ENCODE results near the gene COX10.

DNA sequence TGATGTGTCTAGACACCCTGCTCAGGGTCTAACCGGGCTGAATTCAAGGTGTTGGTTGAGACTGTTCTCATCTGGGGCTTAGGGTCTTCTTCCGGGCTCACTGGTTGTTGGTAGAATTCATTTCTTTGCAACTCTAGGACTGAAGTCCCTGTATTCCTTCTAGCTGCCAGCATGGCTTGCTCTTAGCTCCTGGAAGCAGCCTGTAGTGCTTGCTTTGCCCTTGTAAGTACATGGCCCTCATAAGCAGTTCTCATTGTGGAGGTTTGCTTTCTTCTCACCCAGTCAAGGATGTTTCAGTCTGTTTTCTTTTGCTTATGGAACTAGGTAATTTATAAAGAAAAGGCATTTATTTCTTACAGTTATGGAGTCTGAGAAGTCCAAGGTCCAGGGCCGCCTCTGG, 26.3 kb downstream of the COX10 start:
- TF ChIP-seq POLR2AphosphoS5 (IDR thresholded peaks at IDR 0.05; ENCODE audit: low read depth, low read length) (no peak), SIN3A (IDR thresholded peaks at IDR 0.05; ENCODE audit: borderline replicate concordance, insufficient read depth, low read length) (no peak), TAF1 (IDR thresholded peaks at IDR 0.05; ENCODE audit: borderline replicate concordance, insufficient read depth, low read length) (no peak), FOXP2 (optimal IDR thresholded peaks at IDR 0.05; ENCODE audit: borderline replicate concordance, extremely low read depth, extremely low read length, insufficient read depth) (no peak)
- TF ChIP-seq, protein P1, sequence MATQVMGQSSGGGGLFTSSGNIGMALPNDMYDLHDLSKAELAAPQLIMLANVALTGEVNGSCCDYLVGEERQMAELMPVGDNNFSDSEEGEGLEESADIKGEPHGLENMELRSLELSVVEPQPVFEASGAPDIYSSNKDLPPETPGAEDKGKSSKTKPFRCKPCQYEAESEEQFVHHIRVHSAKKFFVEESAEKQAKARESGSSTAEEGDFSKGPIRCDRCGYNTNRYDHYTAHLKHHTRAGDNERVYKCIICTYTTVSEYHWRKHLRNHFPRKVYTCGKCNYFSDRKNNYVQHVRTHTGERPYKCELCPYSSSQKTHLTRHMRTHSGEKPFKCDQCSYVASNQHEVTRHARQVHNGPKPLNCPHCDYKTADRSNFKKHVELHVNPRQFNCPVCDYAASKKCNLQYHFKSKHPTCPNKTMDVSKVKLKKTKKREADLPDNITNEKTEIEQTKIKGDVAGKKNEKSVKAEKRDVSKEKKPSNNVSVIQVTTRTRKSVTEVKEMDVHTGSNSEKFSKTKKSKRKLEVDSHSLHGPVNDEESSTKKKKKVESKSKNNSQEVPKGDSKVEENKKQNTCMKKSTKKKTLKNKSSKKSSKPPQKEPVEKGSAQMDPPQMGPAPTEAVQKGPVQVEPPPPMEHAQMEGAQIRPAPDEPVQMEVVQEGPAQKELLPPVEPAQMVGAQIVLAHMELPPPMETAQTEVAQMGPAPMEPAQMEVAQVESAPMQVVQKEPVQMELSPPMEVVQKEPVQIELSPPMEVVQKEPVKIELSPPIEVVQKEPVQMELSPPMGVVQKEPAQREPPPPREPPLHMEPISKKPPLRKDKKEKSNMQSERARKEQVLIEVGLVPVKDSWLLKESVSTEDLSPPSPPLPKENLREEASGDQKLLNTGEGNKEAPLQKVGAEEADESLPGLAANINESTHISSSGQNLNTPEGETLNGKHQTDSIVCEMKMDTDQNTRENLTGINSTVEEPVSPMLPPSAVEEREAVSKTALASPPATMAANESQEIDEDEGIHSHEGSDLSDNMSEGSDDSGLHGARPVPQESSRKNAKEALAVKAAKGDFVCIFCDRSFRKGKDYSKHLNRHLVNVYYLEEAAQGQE (IDR thresholded peaks at IDR 0.05; ENCODE audit: insufficient read depth in 1 of 2, low read depth in 2 of 2, low read length in 2 of 2), result no peak
